ENCODE results near the gene PPP4R3B.
A peak's percentile ranks its signal among the peaks of the same experiment; 100 is the strongest.

Gene PPP4R3B

DNA sequence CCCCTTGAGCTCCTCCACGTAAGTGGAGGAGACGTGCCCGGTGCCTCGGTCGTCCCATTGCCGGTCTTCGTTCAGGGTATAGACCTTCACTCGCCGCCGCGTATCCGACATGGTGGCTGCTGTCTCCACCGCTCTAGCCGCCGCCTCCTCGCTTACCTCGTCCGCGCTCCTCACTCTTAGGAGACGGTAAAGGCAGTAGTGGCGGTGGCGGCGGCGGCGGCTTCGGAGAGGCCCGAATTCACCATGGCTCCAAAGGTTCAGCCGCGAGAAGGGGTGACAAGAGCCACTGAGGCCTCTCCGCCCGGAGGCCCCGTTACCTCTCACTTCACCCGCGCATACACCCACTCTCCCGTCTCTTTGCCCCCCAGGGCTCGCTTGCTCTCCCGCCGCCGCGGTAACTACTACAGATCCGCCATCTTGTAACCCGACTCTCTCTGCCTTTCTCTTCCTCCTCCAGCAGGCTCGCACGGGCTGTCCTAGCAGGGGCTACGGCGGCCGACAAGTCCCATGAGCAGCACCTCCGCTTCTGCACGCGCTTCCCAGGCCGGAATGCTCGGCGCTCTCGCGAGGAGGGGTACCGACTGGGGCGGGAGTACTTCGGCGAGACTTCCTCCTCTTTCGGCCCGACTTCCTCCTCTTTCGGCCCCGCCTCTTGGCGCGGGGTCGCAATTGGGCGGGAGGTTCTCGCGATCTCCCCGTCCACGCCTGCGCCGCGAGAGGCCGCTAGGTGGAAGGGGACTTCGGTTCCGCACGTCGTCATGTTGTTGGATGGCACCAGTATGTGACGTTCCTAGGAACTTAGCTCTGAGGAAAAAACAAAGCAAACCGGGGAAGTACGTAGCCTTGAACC is at the start of gene PPP4R3B:
Gene PPP4R3B, minus strand, starts transcription at position 448 of the 850 bp plus-strand sequence. Its CDS starts 337 bp downstream, at position 111.
- DNase-seq (ENCODE audit: low read depth in 1 of 2, low spot score in 1 of 2) = peak; percentile 82 to 99
- no peak for TF ChIP-seq JUND (IDR thresholded peaks at IDR 0.05; ENCODE audit: low read depth)
- in situ Hi-C loops (cut with HindIII; ENCODE audit: low pct_unique_long_range_greater_than_20kb, low sequenced_read_pairs) = no loop called here

GRCh38 chr2:55653255-55653654 is 35.8 kb upstream of the PPP4R3B start:
- in situ Hi-C loops (cut with HindIII; ENCODE audit: low pct_unique_long_range_greater_than_20kb, low sequenced_read_pairs) = no loop called here
- DNase-seq (ENCODE audit: low read depth in 1 of 2, low spot score in 1 of 2) = no peak
- TF ChIP-seq JUND (IDR thresholded peaks at IDR 0.05; ENCODE audit: low read depth) = no peak

GRCh38 chr2:55649211-55649610 is 31.8 kb upstream of the PPP4R3B start:
- no peak for TF ChIP-seq JUND (IDR thresholded peaks at IDR 0.05; ENCODE audit: low read depth)
- DNase-seq (ENCODE audit: low read depth in 1 of 2, low spot score in 1 of 2) = no peak
- in situ Hi-C loops (cut with HindIII; ENCODE audit: low pct_unique_long_range_greater_than_20kb, low sequenced_read_pairs) = no loop called here

DNA sequence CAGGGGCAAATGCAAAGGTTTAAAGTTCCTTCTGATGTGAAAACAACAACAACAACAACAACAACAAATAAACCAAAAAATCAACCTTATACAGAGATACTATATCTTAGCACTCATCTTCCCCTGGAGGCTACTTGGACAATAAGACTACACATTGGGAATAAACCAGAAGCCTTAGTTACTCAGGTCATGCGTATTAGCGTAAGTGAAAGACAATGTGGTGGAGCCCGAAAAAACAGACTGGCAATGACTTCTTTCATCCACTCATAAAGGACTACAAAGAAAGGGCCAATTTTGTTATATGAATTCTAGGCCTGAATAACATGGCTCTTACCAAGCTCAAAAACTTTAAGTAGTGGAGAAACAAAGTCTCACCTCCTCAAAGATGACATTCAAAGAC is 19.4 kb upstream of the PPP4R3B start:
- TF ChIP-seq JUND (IDR thresholded peaks at IDR 0.05; ENCODE audit: low read depth) = no peak
- in situ Hi-C loops (cut with HindIII; ENCODE audit: low pct_unique_long_range_greater_than_20kb, low sequenced_read_pairs) = no loop called here
- DNase-seq (ENCODE audit: low read depth in 1 of 2, low spot score in 1 of 2) = no peak

GRCh38 chr2:55628931-55629330 is 11.5 kb upstream of the PPP4R3B start:
- TF ChIP-seq JUND (IDR thresholded peaks at IDR 0.05; ENCODE audit: low read depth) = no peak
- in situ Hi-C loops (cut with HindIII; ENCODE audit: low pct_unique_long_range_greater_than_20kb, low sequenced_read_pairs) = no loop called here
- no peak for DNase-seq (ENCODE audit: low read depth in 1 of 2, low spot score in 1 of 2)

DNA sequence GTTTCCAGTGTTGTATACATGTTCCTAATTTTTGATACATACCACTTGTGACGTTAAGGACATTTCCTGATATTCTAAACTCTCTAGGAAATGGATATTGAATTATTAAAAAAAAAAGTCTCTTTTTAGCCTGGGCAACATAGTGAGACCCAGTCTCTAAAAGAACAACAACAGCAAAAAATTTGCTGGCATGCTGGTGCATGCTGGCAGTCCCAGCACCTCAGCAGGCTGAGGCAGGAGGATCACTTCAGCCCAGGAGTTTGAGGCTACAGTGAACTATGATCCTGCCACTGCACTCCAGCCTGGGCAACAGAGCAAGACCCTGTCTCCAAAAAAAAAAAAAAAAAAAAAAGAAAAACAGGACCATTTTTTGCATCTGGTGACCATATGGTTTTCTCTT is 10.5 kb upstream of the PPP4R3B start:
- no peak for TF ChIP-seq JUND (IDR thresholded peaks at IDR 0.05; ENCODE audit: low read depth)
- in situ Hi-C loops (cut with HindIII; ENCODE audit: low pct_unique_long_range_greater_than_20kb, low sequenced_read_pairs) = no loop called here
- DNase-seq (ENCODE audit: low read depth in 1 of 2, low spot score in 1 of 2) = no peak

GRCh38 chr2:55621802-55622201 is 4.4 kb upstream of the PPP4R3B start:
- DNase-seq (ENCODE audit: low read depth in 1 of 2, low spot score in 1 of 2) = no peak
- in situ Hi-C loops (cut with HindIII; ENCODE audit: low pct_unique_long_range_greater_than_20kb, low sequenced_read_pairs) = no loop called here
- no peak for TF ChIP-seq JUND (IDR thresholded peaks at IDR 0.05; ENCODE audit: low read depth)

GRCh38 chr2:55620123-55620779 is 2.8 kb upstream of the PPP4R3B start:
- no peak for TF ChIP-seq JUND (IDR thresholded peaks at IDR 0.05; ENCODE audit: low read depth)
- in situ Hi-C loops (cut with HindIII; ENCODE audit: low pct_unique_long_range_greater_than_20kb, low sequenced_read_pairs) = no loop called here
- peak in 1 of 2 experiments; percentile 23 for DNase-seq (ENCODE audit: low read depth in 1 of 2, low spot score in 1 of 2)

DNA sequence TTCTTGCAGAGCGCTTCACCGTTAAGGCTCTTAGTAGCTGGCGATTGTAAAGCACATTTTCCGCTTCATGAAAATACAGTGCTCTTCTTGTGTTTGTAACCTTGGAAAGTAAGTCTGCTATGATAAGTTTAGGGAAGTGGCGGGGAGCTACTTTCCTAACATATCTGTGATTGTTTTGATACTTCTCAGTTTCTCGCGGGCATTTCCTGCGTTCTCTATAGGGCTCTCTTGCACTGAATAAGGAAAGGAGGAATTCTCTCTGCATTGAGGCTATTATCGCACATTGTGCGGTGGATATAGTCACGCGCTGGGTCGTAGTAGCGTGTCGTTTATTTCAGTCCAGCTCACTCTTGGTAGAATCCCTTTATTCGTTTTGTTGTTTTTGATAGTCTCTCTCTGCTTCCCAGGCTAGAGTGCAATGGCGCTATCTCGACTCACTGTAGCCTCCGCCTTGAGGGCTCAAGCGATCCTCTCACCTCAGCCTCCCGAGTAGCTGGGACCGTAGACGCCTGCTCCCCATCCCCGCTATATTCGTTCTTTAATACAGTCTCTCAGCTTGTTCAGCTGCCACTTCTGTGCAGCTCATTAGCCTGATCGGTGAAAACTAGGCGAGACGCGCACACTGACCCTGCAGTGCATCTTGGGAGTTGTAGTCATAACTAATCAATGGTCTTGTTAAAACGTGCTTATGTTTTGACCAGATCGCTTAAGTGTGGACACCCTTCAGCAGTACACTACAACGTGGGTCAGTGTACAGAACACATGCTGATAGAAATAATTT is 1.0 kb upstream of the PPP4R3B start:
- in situ Hi-C loops (cut with HindIII; ENCODE audit: low pct_unique_long_range_greater_than_20kb, low sequenced_read_pairs) = no loop called here
- peak; percentile 24 to 54 for DNase-seq (ENCODE audit: low read depth in 1 of 2, low spot score in 1 of 2)
- no peak for TF ChIP-seq JUND (IDR thresholded peaks at IDR 0.05; ENCODE audit: low read depth)

GRCh38 chr2:55618025-55618274 is 528 bp upstream of the PPP4R3B start:
- TF ChIP-seq JUND (IDR thresholded peaks at IDR 0.05; ENCODE audit: low read depth) = no peak
- DNase-seq (ENCODE audit: low read depth in 1 of 2, low spot score in 1 of 2) = no peak
- in situ Hi-C loops (cut with HindIII; ENCODE audit: low pct_unique_long_range_greater_than_20kb, low sequenced_read_pairs) = no loop called here

- DNase-seq (ENCODE audit: low read depth in 1 of 2, low spot score in 1 of 2) = peak; percentile 11 to 66
- in situ Hi-C loops (cut with HindIII; ENCODE audit: low pct_unique_long_range_greater_than_20kb, low sequenced_read_pairs) = no loop called here
- no peak for TF ChIP-seq JUND (IDR thresholded peaks at IDR 0.05; ENCODE audit: low read depth)
Observed at GRCh38 chr2:55616551-55617174, 759 bp downstream of the PPP4R3B start.

DNA sequence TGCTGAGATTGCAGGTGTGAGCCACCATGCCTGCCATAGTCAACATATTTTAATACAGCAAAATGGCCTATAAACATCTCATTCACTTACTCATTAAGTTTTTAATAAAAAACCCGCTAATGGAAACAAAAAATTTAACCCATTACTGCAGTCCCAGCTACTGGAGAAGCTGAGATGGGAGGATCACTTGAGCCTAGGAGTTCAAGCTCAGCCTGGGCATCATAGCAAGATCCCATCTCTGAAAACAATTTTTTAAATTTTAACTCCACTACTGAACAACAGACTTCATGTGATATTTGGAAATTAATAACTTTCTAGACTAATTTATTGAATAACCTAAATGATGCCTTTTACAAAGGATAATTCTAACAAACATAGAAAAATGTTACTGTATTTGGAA is 5.4 kb downstream of the PPP4R3B start:
- in situ Hi-C loops (cut with HindIII; ENCODE audit: low pct_unique_long_range_greater_than_20kb, low sequenced_read_pairs) = no loop called here

More for the DNA sequence above, 5.4 kb downstream of the PPP4R3B start:
- DNase-seq (ENCODE audit: low read depth in 1 of 2, low spot score in 1 of 2) = no peak
- no peak for TF ChIP-seq JUND (IDR thresholded peaks at IDR 0.05; ENCODE audit: low read depth)

Data from T47D (cell line).